Measurements from ENCODE around the gene NPB.

The NPB gene

DNA sequence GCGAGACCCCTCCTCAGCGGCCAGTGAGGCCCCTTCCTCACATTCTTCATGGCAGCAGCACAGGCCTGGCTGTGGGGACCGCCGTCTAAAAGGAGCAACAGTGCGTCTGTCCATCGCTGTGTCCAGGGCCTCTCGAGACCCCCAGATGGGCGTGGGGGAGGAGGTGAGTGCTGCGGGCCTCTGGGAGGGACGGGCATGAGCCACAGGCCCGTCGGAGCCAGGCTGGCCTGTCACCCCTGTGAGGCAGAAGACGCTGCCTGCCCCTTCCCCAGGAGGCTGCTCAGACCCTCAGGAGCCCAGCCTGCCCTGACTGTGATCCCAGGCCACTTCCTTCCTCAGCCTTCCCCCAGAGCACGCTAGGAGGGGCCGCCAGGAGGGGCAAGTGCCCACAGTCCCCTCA is 37.2 kb downstream of the NPB start:
- no peak for DNase-seq

DNA sequence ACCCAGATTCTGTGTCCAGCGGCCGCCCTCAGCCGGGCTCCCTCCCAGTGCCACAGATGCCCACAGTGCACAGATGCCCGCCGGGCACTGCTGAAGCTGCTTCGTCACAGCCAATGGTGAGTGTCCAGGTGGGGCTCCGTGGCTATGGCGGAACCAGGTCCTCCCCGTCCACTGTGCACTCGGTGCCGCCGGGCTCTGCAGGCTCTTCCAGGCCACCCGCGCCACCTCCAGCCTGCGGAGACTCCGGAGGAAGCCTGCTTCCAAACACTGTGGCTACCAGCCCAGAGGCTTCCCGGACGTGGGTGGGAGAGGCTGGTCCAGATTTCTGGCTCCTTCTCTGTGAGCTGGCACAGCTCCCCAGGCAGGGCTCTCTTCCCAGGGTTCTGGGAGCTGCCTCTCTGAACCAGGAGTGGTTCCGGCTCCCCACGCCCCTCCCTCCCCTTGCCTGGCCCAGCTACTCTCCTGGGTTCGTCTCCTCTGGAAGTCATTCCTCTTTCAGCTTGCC is 37.9 kb downstream of the NPB start:
- peak in 41 of 51 donors; percentile 8 to 86 (median 52) for DNase-seq

DNA sequence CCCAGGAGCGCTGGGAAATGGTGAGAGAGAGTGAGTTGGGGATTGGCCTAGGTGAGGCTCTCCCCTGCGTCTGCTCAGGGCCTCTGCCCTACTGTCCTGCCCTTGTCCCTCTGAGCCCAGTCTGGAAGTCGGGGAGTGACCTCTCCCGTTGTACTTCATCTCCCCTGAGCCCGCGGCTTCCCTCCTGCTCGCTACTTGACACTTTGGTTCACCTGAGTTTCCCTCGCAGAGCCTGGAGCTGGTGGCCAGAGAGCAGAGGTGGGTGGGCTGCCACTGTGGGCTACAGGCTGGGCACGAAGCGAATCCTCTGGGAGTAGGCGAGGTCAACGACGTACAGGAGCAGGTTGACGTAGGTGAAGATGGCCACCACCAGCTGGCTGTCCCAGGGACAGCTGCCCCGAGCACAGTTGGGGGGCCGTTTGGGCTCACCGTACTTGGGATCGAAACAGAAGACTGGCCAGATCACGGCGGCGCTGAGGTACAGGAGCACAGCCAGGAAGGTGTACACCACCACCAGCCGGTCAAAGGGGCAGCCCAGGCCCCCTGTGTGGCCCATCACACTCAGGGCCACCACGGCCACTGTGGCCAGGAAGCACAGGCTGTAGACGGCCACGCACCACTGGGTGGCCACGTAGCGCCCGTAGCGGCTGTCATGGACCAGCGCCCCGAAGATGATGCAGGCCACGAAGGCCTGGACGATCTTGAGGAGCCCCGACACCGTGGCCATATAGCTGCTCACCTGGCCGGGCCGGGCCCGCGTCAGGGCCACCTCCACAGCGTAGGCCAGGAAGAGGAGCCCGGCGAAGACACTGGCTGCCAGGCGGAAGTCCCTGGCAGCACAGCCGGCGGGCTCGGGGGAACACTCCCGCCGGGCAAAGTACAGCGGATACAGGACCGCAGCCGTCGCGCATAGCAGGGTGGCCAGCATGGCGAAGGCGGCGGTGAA is 38.8 kb downstream of the NPB start:
- no peak for DNase-seq

DNA sequence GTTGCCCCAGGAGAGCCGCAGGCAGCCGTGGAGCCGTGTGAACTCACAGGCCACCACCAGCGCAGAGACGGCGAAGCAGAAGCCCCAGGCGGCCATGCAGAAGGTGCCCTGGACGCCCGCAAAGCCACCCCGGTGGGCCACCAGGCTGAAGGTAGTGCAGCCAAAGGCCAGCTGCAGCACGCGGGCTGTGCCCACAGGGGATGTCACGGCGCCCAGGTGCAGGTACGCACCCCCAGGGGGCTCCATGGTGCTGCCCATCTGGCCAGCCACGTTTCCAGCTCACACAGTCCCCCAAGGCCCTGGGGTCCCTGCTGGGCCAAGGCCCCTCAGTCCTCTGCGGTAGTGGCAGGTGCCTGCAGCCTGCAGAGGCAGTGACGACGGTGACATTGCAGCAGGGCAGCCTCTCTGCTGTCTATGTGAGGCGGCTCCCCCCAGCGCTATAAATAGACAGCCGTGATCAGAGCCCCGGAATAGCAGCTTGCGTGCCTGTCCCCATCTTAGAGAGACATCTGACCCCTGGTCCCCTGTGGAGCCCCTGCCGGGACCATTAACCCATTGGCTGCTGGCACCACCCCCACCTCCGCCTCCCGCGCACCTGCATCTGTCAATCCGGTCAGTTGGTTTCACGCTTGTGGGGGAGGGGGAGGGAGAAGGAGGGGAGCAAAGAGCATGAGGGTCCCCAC is 39.6 kb downstream of the NPB start:
- DNase-seq: peak in 5 of 51 donors; percentile 15 to 34 (median 22)

DNA sequence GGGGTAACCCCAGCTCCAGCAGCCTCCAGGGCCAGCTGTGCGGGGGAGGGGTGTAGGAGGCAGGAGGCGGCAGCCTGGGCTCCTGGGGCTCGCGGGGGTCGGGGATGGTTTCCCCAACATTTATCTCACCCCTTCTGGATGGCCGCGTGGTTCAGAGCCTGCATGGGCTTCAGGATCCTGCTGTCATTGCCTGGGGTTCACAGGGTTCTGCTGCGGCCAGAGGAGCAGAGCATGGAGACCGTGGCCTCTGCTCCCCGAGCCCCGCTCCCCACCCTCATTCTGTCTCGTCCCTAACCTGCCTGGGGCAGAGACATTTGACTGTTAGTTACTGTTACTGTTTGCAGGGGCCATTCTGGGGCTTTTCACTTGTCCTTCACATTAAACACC is 40.1 kb downstream of the NPB start:
- no peak for DNase-seq

DNA sequence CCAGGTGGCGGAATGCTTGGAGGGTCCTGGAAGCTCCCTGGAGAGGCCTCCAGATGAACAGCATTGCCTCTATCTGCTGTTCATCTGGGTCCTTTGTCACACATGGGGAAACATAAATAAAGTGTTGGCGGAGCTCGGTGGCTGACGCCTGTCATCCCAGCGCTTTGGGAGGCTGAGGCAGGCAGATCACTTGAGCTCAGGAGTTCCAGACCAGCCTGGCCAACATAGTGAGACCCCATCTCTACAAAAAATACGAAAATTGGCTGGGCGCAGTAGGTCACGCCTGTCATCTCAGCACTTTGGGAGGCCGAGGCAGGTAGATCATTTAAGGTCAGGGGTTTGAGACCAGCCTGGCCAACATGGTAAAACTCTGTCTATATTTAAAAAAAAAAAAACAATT is 42.8 kb downstream of the NPB start:
- no peak for DNase-seq

DNA sequence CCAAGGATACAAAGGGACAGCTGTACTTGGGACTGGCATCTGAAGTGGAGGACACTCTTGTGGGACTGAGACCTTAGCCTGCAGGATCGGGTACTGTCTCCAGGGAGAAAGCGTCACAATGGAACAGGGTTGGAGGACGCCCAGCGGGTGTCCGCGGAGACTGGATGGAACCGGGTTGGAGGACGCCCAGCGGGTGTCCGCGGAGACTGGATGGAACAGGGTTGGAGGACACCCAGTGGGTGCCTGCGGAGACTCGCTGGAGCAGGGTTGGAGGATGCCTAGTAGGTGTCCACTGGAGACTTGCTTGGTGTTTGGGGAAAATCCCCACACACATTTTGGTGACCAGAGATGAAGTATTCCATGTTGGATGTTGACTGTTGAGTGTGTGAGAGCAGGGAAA is 45.2 kb downstream of the NPB start, which contains the start of gene MYADML2:
MYADML2 (minus strand) TSS at position 45 of the 400 bp plus-strand sequence. CDS start 5,492 bp downstream, outside the sequence.
- peak in 1 of 51 donors; percentile 31 for DNase-seq

DNA sequence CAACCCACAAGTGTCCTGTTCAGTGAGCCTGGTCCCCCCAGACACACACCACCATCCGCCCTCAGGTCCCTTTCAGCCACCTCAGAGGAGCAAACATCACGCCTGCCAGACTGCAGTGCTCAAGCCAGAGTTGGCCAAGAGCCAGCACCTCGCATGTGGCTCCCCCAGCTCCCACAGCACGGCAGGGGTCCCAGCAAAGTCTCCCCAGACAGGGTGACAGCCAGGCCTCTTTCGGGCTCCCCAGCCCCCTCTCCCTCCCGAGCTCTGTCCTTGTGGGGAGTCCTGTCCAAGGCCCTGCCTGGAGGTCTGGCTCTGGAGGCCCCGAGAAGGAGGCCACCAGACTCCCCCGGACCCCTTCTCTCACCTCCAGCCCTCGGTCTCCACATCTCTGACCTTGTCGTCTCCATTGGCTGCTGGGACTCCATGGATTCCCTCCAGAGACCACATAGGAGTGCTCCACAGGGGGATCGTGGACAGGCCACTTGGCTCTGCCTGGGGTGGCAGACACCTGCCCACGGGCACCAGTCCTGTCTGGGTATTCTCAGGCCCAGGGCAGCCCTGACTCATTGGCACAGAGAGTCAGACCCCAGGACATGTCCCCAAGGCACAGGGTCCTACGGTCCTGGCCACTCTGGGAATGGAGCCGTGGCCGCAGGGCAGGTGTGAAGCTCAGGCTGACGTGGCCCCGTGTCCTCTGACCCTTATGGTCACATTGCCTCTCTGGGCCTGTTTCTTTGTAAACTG is 46.8 kb downstream of the NPB start:
- no peak for DNase-seq

DNA sequence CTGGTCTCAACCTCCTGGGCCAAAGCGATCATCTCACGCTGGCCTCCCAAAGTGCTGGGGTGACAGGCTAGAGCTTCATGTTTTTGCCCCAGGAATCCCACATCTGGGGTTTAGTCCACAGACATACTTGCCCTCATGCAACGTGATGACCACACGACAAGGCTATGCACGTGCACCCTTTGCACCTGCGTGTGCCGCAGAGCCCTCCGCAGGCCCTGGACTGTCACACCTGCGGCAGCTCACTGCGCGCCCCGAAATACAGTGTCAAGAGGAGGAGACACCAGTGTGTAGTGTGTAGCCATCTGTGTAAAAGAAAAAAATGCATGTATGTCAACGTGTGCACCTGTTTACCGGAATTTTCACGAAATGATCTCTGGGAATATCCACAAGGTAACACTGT is 48.5 kb downstream of the NPB start:
- no peak for DNase-seq

DNA sequence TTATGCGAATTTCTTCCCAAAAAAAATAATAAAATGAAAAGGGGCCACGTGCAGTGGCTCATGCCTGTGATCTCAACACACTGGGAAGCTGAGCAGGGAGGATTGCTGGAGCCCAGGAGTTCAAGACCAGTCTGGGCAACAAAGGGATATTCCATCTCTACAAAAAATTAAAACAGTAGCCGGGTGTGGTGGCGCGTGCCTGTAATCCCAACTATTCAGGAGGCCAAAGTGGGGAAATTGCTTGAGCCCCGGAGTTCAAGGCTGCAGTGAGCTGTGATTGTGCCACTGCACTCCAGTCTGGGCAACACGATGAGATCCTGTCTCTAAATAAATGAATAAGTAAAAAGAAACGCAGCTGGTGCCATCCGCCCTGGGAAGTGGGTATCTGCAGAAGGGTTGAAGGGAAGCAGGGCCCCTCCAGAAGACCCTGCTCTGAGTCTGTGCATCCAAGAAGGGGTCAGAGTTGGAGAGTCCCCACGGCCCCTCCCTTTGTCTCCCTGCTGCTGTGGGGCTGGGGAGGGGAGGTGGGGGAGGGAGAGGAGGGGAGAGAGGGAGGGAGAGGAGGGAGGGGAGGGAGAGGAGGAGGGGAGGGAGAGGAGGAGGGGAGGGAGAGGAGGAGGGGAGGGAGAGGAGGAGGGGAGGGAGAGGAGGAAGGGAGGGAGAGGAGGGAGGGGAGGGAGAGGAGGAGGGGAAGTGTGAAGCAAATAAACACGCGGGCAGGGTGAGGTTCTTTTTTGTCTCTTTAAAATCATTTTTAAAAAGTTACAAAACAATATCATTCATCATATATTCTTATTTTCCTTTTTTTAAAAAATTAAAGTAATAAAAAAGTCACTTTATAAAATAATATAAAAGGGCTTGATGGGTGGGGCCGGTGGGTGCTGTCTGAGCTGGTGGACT is 50.0 kb downstream of the NPB start:
- DNase-seq: no peak

Measured in hypothalamus (tissue), 51 donors.